Stimulated activated CD4-positive, alpha-beta T cell treated with anti-CD3 and anti-CD28 coated beads, Interleukin-1b, Interleukin-23, amount 100 ng/mL, for 24 hours (primary cell): ENCODE results near the gene DNAL1.

Source experiments
- DNase-seq, 4 experiments: peaks; one replicate each; pipeline ENCODE4 v3.0.0-alpha.2; 2020; ENCODE audit warnings: low read depth in 4 of 4, low spot score in 1 of 4

Gene DNAL1

GRCh38 chr14:73741876-73742519 lies 97.2 kb downstream of the DNAL1 start:
- DNase-seq = no peak

GRCh38 chr14:73742520-73743238 lies 97.9 kb downstream of the DNAL1 start:
- DNase-seq = no peak

- DNase-seq = peak in 1 of 4 experiments; percentile 52
Observed at GRCh38 chr14:73743431-73743931, 98.7 kb downstream of the DNAL1 start.

- no peak for DNase-seq
Observed at GRCh38 chr14:73744175-73744867, 99.5 kb downstream of the DNAL1 start.

GRCh38 chr14:73744874-73745529 lies 100.2 kb downstream of the DNAL1 start:
- no peak for DNase-seq

GRCh38 chr14:73745571-73746519 lies 101.1 kb downstream of the DNAL1 start:
- no peak for DNase-seq

GRCh38 chr14:73746520-73747378 lies 102.0 kb downstream of the DNAL1 start:
- no peak for DNase-seq

- no peak for DNase-seq
Observed at GRCh38 chr14:73747379-73748211, 102.8 kb downstream of the DNAL1 start.

- no peak for DNase-seq
Observed at GRCh38 chr14:73748858-73749357, 104.1 kb downstream of the DNAL1 start.

GRCh38 chr14:73749706-73750530 lies 105.1 kb downstream of the DNAL1 start:
- no peak for DNase-seq

GRCh38 chr14:73750531-73750901 lies 105.7 kb downstream of the DNAL1 start:
- no peak for DNase-seq

- DNase-seq = no peak
Observed at GRCh38 chr14:73751157-73751691, 106.4 kb downstream of the DNAL1 start.

GRCh38 chr14:73752297-73752992 lies 107.7 kb downstream of the DNAL1 start:
- no peak for DNase-seq
